ENCODE measurements around the gene EYS. TPM values are rescaled to one million over a fixed set of nuclear protein-coding genes. Genes with fewer than 3 reads are reported as not detected.
A peak's percentile ranks its signal among the peaks of the same experiment; 100 is the strongest.

Gene EYS
- total and polyA plus RNA-seq, 2 of the 8 experiments (the other 6 are each of a cell fraction or from before 2014, with no cell fraction given): 0.05 to 0.13 TPM

DNA sequence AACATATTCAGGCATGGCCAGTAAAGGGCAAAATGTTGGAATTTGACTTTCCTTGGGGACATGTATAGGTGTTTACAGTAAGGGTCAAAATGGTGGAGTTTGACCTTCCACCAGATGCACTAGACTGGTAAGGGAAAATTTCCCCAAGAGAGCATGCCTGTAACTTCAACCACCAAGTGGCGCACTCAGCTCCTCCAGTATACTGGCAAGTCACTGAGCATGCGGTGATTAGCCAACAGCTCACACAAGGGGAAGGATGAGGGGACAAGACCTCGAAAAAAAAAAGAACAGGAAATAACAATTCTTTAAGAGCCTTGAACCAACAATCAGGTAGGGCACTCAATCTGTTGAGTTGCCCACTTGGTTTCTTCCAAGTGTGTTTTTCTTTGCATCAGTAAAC, 140.9 kb downstream of the EYS start (continued):
- TF ChIP-seq RNF2 (IDR thresholded peaks at IDR 0.05; ENCODE audit: borderline replicate concordance, low read depth, low read length, missing control alignments, poor library complexity, severe bottlenecking) (no peak), BRCA1 (IDR thresholded peaks at IDR 0.05; ENCODE audit: low read depth, low read length) (no peak), CEBPB (IDR thresholded peaks at IDR 0.05; ENCODE audit: low read depth, low read length) (peak; percentile 73)
- TF ChIP-seq, protein P1, sequence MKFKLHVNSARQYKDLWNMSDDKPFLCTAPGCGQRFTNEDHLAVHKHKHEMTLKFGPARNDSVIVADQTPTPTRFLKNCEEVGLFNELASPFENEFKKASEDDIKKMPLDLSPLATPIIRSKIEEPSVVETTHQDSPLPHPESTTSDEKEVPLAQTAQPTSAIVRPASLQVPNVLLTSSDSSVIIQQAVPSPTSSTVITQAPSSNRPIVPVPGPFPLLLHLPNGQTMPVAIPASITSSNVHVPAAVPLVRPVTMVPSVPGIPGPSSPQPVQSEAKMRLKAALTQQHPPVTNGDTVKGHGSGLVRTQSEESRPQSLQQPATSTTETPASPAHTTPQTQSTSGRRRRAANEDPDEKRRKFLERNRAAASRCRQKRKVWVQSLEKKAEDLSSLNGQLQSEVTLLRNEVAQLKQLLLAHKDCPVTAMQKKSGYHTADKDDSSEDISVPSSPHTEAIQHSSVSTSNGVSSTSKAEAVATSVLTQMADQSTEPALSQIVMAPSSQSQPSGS (IDR thresholded peaks at IDR 0.05; ENCODE audit: low read length): no peak

All from H1 (cell line).